GM21717 (cell line): ENCODE results near the gene GOLGB1.

Experiments used
- ATAC-seq: cut with Tn5 transposase; IDR thresholded peaks from one replicate; pipeline ENCODE4 v1.9.1; 2021; ENCODE audit warnings: mild to moderate bottlenecking, moderate library complexity; ENCODE audit not compliant: unreplicated experiment

The GOLGB1 gene

GRCh38 chr3:121641127-121641526 is 108.4 kb downstream of the GOLGB1 start:
- ATAC-seq = no peak

GRCh38 chr3:121637922-121638321 is 111.6 kb downstream of the GOLGB1 start:
- no peak for ATAC-seq

DNA sequence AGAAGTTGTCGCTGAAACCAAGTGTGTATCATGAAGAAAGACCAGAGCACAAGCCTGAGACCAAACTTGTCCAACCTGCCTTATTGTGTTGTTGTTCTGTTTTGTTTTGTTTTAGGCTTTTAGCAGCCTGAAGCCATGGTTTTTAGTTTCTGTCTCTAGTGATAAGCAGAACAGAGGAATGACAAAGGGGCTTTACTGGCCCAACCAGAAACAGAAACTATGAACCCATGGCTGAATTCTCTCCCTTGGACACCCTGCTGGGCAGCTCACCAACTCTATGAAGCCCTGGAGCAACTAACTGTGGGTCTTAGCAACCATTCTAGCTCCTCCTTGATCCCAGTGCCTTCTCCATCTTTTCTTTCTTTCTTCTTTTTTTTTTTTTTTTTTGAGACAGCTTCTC is 119.2 kb downstream of the GOLGB1 start:
- ATAC-seq = no peak

- ATAC-seq = no peak
Measured at GRCh38 chr3:121629601-121630000, 119.9 kb downstream of the GOLGB1 start.

DNA sequence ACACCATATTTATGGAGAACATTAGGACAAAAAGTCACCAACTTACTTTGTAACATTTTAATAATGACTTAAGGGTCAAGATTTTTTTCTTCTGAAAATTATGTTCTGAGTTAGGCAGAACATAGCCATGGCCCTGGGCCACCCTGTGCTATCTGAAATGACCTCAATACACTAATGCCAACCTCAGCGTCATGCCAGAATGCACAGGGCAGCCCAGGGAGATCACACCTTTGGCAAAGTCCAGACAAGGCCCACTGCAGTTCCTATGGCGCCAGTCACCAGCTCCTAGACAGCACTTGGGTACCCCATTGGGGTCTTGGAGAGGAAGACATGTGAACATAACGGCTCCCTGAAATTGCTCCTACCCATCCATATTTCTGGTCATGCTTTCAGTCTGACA is 121.9 kb downstream of the GOLGB1 start:
- ATAC-seq = no peak

DNA sequence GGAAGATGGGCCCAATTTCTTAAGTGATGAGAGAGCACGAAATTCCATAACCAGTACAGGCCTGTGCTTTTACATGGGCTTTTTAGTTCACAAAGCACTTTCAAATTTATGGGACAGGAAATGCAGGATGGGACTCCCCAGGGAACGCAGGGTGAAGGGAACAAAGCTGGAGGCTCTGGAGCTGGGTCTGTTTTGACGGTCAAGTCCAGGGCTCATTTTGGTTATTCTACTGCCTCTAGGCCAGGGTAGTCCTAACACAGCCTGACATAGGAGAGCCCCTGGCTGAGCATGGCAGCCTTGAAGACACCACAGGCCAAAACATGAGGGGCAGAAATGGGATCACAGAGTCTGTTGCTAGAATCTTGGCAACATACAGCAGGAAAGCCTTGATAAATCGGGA is 122.3 kb downstream of the GOLGB1 start:
- no peak for ATAC-seq

- ATAC-seq = no peak
Measured at GRCh38 chr3:121626495-121626894, 123.0 kb downstream of the GOLGB1 start.

GRCh38 chr3:121624147-121624899 is 125.2 kb downstream of the GOLGB1 start:
- no peak for ATAC-seq

DNA sequence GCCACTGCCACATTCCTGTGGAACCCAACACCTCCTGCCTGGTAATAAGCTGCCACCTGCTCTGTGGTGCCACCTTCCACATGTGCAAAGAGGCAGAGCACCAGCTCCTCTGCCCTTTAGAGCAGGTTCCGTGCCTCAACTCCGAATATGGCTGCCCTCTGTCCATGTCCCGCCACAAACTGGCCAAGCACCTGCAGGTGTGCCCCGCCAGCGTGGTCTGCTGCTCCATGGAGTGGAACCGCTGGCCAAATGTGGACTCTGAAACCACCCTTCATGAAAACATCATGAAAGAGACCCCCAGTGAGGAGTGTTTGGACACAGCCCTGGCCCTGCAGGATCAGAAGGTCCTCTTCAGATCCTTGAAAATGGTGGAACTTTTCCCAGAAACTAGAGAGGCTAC is 128.1 kb downstream of the GOLGB1 start:
- no peak for ATAC-seq

- ATAC-seq = no peak
Measured at GRCh38 chr3:121619691-121620090, 129.8 kb downstream of the GOLGB1 start.
